SKM-1 treated with dmso at 0.1 percent for 144 hours (cell line): ENCODE results near the gene MMRN1.

Experiments used
- DNase-seq: peaks from one replicate; lab custom pipeline; 2025; ENCODE audit not compliant: unreplicated experiment; lab: John Stamatoyannopoulos, UW

The MMRN1 gene

GRCh38 chr4:89913623-89914022 is 19.0 kb downstream of the MMRN1 start:
- no peak for DNase-seq

- no peak for DNase-seq
These were observed 20.2 kb downstream of the MMRN1 start for GRCh38 chr4:89914609-89915550.

- DNase-seq: no peak
These were observed 21.3 kb downstream of the MMRN1 start for GRCh38 chr4:89915937-89916336.

- DNase-seq: no peak
These were observed 28.3 kb downstream of the MMRN1 start for GRCh38 chr4:89922848-89923416.

GRCh38 chr4:89928838-89929237 is 34.2 kb downstream of the MMRN1 start:
- DNase-seq: no peak

GRCh38 chr4:89929425-89930159 is 34.9 kb downstream of the MMRN1 start:
- no peak for DNase-seq

- DNase-seq: no peak
These were observed 44.9 kb downstream of the MMRN1 start for GRCh38 chr4:89939546-89939945.

GRCh38 chr4:89939994-89940393 is 45.3 kb downstream of the MMRN1 start:
- no peak for DNase-seq

GRCh38 chr4:89942811-89943210 is 48.2 kb downstream of the MMRN1 start:
- no peak for DNase-seq

- DNase-seq: no peak
These were observed 55.2 kb downstream of the MMRN1 start for GRCh38 chr4:89949782-89950387.

- no peak for DNase-seq
These were observed 57.8 kb downstream of the MMRN1 start for GRCh38 chr4:89952458-89952857.

- DNase-seq: no peak
These were observed 60.4 kb downstream of the MMRN1 start for GRCh38 chr4:89954906-89955695.

- DNase-seq: no peak
These were observed 62.6 kb downstream of the MMRN1 start for GRCh38 chr4:89957046-89957926.

- DNase-seq: no peak
These were observed 87.2 kb downstream of the MMRN1 start for GRCh38 chr4:89981789-89982334.

GRCh38 chr4:89988268-89988667 is 93.6 kb downstream of the MMRN1 start:
- DNase-seq: no peak

GRCh38 chr4:89992744-89993143 is 98.1 kb downstream of the MMRN1 start:
- no peak for DNase-seq

GRCh38 chr4:89994176-89994873 is 99.7 kb downstream of the MMRN1 start:
- DNase-seq: no peak

GRCh38 chr4:89995006-89995405 is 100.4 kb downstream of the MMRN1 start:
- no peak for DNase-seq

- no peak for DNase-seq
These were observed 101.2 kb downstream of the MMRN1 start for GRCh38 chr4:89995814-89996213.
